COLO668 (cell line): ENCODE measurements around the gene STPG1.

Source experiments
- DNase-seq: peaks from one replicate; lab custom pipeline; 2025; ENCODE audit not compliant: unreplicated experiment; lab: John Stamatoyannopoulos, UW

The STPG1 gene

DNA sequence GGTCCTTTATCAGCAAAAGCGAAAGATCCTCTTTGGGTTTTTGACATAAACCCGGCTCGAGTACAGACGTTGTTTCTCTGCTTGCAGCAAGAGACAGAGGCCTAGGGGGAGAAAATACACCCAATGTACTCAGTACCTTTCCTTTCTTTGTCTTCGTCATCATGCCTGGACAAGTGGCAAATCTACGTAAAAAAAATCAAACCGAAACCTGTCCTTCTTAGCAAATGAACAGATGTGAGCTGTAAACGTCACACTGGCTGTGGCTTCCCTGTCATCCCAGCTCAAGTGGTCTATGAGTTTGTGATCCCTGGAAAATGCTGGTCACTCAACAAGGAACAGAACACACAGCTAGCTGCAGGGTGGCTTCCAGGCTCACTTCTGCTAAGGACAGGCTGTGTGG, 39.9 kb downstream of the STPG1 start:
- no peak for DNase-seq

DNA sequence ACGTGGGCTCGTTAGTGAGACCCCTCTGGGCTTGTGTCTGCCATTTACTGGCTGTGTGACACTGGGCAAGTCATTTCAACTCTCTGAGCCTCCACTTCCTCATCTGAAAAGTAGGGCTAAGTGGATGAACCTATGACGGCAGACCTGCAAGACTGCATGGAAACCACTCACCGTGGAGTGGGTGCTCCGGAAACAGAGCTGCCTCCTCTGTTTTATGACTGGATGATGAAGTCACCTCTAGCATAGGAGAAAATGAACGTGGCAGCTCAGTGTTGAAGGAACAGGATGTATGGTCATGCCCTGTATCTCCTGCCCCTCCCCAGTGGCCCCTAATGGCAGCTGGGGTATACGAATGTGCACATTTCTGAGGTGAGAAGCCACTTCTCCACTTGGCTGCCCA, 40.5 kb downstream of the STPG1 start:
- DNase-seq: no peak

DNA sequence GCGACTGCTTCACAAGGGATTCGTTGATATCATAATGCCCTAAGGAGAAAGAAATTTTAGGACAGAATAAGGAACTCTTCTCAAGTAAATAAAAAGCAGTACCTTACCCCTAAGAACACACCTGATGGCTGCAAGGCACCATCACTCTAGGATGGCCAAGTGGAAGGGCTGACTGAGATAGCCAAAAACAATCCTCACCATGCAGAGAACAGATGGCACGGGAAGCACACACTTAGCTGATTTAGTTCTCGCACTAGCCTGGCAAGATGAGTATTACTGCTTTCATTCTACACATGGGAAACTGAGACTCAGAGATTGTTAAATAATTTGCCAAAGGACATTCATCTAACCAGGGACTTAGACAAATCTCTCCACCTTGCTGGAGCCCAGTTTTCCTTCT, 43.8 kb downstream of the STPG1 start:
- no peak for DNase-seq

DNA sequence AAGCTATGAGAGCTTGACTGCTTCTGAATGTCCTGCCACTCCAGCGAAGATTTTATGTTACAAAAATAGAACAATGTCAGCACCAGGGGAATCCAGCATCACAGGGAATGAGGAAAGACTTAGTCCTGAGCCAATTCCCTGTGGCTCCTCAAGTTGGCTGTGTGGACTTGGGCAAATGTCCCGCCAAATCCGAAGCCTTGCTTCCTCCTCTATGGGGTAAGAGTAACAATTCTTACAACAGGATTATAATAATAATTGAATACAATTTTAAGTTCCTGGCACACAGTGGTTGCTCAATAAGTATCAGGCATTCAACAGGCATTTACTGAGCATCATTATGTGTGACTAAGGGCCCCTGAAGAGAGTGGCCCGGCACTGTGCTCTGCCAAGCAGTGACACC, 44.4 kb downstream of the STPG1 start:
- DNase-seq: no peak

DNA sequence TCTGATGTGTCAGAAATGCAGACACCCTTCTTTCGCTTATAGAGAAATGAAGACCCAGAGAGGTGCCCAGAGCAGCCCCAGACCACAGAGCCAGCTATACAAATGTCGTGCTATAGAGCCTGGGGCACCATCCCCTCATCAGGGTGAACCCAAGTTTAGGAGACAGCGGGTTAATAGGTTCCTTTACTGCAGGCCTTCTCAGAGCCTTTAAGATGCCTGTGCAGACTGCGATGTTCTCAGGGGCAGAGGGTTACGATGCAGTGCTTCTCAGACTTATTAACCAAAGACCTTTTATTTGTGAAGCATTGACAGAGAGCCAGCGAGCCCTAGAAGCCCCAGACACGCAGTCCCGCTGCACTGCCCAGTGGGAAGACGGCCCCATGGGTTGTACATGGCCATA, 46.9 kb downstream of the STPG1 start:
- DNase-seq: no peak

DNA sequence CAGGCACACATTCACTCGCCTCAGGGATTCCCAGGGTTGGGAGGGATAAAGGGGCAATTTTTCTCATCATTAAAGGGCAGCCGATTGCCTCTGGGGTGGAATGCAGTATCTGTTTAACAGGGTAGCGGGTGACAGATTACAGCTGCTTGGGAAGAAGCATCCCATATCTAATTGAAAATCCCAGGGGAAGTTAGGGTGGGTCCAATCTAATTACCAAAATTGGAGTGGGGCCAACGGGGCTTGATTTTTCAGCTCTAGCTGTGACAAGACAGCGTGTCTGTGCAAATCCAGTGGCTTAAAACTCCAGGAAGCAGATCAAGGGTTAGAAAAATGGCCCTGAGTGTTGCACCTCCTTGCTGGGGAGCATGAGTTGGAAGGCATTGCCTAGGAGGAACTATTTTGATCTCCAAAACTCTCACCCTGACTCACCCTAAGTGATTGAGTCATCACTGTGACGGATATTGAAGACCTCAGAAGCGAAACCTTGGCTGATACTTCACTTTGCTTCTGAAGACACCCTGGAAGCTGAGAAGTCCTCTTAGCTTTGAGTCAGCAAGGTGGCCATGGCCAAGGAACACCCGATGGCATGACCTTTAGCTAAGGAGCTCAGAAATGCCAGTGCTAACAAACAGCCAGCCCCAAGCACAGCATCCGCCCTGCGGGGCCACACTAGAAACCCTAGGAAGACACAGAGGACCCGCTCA, 48.5 kb downstream of the STPG1 start:
- no peak for DNase-seq

DNA sequence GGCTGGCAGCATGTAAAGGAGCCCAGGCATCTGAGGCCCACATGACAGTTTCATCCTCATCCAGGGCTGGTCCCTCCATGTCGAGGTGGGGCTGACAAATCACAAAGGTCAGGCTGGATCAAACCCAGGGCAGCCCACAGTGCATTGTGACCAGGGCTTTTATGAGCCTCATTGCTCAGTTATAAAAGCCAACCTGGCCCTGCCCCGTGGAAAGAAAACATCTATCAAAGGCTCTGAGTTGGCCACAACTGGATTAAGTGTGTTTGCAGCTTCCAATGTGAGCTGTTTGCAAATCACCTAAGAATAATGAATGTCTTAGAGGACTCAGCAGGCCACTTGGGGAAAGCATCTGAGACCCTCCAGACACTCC, 49.0 kb downstream of the STPG1 start:
- no peak for DNase-seq

DNA sequence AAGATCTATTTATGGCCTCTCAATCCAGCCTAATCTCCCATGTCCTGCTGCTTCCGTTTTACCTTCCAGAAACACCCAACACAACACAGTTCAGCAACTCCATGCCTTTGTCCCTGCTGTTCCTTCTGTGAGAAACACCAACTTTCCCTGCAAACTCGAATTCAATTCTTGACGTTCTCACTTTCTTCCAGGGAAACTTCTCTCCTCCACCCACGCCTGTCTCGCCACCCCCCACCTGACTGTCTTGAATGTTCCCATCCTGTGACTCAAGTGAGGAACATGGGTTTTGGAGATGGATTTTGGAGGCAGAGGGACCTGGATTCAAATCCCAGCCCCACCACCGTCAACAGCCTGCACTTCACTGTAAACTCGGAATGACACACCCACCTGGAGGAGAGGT, 49.6 kb downstream of the STPG1 start:
- DNase-seq: no peak

DNA sequence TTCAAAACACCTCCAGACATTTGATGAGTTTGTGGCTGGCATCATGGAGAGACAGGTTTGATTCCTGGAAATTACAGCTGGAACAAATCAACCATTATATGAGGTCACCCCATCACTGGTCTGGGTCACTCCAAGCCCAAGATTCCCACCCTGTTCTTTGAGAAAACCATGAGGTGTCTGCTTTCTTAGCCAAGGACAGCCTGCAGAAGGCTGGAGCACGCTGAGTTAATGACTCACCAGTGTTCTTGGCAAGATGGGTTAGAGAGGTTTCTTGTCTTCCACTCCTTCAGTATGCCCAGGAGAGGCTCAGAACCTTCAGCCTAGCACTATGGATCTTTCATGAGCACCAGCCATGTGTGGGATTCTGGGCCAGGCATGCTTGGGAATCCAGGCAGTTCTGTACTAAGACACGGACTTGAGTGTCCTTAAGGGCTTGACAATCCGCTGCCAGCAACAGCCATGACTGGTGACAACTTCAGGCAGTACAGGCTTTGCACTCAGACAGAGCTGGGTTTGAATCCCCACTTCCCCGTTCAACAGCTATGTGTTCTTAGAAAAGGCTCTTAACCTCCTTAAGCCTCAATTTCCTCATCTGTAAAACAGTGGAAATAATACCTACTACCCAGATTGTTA, 50.5 kb downstream of the STPG1 start:
- DNase-seq: no peak

DNA sequence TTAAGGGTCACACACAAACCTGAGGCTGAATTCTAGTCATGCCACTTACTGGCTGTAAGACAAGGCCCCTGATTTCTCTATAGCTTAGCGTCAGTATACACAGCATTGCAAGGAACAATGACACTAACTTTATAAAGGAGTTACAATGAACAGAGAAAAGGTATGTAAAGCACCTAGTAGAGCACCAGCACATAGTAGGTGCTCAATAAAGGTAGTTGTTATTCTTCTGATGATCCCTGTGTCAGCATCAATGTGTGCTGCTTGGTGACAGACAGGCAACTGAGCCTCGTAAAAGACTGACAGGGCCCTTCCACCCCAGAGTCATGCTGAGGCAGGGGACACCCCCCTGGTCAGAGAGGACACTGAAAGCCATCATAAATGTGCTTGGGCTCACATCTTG, 51.2 kb downstream of the STPG1 start:
- no peak for DNase-seq

DNA sequence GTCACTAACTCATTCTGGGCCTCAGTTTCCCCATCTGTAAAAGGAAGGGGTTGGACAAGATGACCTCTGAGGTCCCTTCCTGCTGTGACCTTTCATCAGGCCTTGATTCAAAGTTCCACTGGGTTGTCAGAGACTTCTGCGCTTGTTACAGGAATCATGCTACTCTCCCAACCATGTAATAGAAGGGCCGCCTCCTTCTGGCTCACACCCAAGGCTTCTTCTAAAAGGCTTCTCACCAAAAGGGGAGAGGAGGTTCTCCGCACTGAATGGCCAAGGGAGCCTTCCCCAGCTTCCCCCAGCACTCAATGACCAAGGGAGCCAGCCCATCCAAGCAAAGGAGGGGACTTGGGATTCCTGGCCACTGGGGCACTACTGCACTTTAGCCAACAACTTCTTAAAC, 51.8 kb downstream of the STPG1 start:
- no peak for DNase-seq

DNA sequence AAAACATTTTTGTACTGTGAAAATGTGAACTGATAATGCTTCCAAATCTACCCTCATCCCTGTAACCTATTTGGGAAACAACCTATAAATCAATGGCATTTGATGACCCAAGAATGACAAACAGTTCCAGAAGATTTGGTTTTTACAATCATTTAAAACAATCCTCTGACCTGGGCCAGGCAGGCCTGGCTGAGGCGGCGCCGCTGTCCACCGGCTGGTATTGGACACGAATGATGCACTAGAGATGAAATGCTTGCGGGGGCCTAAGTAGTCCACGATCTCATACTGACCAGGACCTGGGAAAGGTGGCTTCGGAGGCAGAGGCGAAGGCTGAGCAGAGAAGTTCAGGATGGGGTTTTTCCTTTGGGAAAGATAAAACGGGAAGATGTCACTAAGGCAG, 52.9 kb downstream of the STPG1 start:
- no peak for DNase-seq

DNA sequence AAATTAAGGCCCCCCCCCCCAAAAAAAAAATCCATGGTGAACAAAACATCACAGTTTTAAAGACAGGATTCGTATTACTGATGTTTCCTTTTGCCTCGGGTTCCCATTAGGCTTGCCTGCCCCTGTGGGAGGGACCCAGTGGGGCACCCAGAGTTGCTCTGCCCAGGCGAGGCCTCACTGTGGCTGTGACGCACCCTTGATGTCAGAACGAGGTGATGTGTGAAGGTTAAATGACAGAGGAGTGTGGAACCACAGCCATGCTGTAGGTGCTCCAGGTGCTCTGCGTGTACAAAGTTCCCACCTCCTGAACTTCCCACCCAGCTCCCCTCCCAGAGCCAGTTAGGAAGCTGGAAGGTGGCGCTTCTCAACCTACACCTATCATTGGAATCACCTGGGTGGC, 56.5 kb downstream of the STPG1 start:
- DNase-seq: no peak

DNA sequence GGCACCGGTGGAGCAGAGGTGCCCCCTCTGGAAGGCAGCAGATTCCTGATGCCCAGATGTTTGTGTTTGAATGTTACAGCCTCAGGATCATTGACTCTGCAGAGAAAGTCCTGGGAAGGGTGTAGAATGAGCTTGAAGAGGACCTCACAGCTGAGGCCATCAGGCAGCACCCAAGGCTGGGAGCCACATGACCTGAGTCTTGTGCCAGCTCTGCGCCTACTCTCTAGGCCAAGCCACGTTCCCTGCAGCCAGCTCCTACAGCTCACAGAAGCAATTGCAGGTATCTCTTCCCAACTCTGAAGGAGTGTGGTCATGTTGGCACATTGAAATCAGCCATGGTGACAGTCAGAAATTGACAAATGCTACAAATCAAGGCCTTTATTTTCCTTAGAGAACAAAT, 58.1 kb downstream of the STPG1 start:
- DNase-seq: no peak

DNA sequence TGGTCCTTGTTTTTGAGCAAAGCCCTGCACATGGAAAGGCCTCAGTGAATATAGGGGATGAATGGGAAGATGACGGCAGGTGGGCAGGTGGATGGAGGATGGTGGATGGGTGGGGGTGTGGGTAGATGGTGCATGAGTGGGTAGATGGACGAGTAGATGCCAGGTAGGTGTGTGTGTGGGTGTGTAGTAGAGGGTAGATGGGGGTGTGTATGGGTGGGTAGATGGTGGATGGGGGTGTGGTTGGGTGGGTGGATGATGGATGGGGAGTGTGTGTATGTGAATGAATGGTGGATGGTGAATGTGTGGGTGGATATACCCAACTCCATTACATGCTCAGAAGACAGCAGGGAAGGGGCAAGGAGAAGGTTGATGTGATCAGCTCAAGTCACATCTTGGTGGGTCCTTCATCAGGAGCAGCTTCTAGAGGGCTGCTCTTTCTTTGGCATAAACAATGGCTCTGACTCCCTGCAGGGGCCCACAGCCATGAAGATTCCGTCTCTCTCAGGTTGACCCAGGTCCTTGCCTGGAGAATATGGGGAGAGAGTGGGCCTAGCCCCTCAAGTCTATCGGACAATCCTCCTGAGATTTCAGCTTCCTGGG, 60.2 kb downstream of the STPG1 start:
- no peak for DNase-seq

DNA sequence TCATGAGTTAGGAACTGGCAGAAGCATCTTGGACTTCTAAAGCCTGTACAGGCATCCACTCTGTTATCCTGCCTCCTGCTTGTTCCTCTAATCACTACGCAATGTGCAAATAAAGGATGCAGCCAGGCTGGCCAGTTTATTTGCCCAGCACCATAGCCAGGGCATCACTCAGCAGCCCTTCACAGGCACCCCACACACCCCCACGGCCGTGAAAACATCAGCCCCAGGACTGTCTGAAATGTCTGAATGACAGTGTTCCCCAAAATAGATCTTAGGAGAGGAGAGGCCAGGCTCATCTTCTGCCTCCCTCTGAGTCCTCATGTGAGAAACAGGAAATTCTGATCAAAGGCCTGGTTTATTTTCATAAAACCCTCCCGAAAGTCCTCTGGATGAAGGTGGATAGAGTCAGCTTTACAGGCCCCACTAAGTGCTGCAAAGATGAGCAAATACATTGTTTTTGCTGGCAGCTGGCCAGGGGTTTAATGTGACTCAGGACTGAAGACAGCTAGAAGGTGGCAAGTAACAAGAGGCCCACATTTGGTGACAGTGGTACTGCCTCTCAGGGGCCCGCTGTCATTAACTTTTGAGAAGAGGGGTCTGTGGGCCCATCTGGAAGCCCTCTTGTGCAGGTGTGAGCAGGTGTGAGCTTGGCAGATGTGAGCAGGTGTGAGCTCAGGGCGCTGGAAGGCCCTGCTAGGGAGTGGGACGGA, 61.5 kb downstream of the STPG1 start:
- peak; percentile 59 for DNase-seq

DNA sequence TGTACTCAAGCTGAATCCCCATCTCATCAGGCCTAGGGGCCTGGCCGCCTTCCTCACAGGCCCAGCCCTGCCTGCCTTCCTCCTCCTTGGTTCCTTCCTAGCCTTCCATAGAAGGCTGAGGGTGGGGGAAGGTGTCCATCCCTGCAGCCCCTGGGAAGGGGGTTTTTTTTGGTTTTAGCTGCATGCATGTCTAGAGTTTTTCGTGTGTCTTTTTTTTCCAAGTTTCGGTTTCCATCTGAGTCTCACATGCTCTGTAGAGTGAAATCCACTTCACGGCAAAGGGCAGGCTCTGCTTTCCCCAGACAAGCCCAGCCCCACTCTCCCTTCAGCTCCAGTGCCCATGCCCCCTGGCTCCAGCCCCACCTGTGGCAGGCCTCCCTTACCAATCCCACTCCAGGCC, 62.3 kb downstream of the STPG1 start:
- no peak for DNase-seq

DNA sequence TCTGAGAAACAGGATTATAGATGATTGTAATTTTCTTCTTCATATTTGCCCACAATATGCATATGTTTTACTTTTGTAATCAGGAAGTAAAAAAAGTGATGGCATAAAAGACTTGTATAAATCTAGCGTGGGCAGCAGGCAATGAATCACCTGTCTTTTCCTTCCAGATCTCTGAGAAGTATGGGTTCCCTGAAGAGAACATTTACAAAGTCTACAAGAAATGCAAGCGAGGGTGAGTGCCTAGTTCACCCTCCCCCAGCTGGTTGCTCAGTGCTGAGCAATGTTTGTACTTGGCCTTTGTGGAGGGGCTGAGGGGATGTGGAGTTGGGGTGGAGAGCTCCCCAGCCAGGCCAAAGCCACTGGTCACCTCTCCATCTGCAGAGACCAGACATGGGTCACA, 63.7 kb downstream of the STPG1 start:
- DNase-seq: no peak

DNA sequence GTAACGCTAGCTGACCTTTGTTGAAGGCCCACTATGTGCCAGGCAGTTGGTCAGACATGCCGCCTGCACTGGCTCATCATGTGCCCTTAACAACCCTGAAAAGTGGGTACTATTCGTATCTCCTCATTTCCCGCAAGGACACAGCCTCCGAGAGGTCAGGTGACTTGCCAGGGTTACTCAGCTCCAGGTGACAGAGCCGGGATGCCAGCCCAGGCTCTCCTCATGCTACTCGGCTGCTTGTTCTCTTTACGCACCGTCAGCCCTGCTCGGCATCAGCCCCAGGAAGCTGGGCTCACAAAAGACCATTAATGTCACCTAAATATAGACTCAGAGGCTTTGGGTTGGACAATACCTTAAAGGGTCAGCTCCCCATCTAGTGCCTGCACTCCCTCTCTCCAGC, 65.4 kb downstream of the STPG1 start:
- no peak for DNase-seq

DNA sequence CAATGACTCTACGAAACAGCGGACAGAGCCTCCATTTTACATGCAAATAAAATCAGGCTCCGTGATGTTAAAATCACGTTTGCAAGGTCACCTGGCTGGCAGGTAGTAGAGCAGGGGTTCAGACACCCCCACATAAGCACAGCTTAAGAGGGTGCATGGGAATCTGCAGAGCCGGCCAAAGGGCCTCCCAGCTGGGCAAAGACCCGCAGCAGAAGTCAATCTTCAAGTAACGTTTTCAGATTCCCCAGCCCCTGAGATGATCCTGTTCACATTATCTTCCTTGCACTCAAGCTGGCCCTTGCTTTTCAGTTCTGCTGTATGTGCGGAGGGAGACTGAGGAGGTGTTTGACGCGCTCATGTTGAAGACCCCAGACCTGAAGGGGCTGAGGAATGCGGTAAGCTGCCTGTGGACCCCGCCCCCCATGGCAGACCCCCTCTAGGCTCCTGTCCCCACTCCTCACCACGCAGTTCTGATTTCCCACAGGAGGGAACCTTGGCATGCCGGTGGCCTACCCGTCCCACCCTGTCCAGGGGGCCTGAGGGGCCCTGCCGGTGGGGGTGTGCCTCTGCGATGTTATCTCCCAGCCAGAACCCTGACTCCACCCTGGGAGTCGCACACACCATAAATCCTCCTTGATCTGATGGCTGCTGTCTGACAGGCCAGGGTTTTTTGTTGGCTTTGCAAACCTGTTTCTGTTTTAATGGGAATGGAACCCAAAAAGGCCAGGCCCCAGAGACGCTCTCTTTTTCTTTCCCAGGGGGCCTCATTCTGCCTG, 66.2 kb downstream of the STPG1 start:
- no peak for DNase-seq

DNA sequence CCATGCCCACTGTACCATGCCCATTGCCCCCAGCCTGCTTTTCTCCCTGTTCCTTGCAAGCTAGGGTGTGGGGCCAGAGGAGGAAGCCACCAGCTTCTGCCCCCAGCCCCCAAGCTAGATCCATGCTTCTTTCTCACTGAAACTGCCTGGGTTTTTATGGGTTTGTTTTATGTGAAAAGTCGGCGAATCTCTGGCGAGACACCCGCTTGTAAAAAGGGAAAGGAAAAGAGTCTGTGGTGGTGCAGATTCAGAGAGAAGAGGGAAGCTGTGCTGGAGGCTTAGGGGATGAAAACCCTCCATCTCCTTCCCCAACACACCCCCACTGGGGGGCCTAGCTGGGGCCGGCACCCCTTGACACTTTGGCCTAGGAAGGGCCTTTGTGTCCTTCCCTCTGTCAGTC, 68.2 kb downstream of the STPG1 start:
- no peak for DNase-seq
